SK-N-DZ (cell line): Measurements from ENCODE around the gene ALDOC. TPM values are rescaled to one million over a fixed set of nuclear protein-coding genes. Genes with fewer than 3 reads are reported as not detected.
"Not testable (repeated sequence)": the region's sequence is repeated elsewhere in the genome, so short reads cannot be mapped to it uniquely, and the experiment has no call there.

Experiments
- DNase-seq: peaks from one replicate; pipeline ENCODE4 v3.0.0-alpha.2; 2015; ENCODE audit warnings: low spot score
- polyA plus RNA-seq, 2 experiments: library from polyadenylated mRNA; depleted of rRNA; stranded (reverse); fragments of >200 nt; gene quantifications; 2 replicates each; pipeline ENCODE4 v1.2.3, GENCODE V29; 2014

ALDOC gene
- polyA plus RNA-seq (2014; cell fraction: cytosol; rRNA removed): 105 and 132 TPM in 2 replicates
- polyA plus RNA-seq (2014; cell fraction: nucleus; rRNA removed): 40.2 and 46.6 TPM in 2 replicates

- DNase-seq: peak; percentile 97
Observed at GRCh38 chr17:28576758-28577465, at the start of gene ALDOC. ALDOC (minus strand) TSS chr17:28576895; CDS start chr17:28575532, 1,363 bp downstream.

- DNase-seq: no peak
Observed at GRCh38 chr17:28624148-28624547, 47.5 kb upstream of the ALDOC start.

GRCh38 chr17:28623696-28624095 is 47.0 kb upstream of the ALDOC start:
- DNase-seq: no peak

- DNase-seq: no peak
Observed at GRCh38 chr17:28622186-28622585, 45.5 kb upstream of the ALDOC start.

- DNase-seq: no peak
Observed at GRCh38 chr17:28620010-28620409, 43.3 kb upstream of the ALDOC start.

- DNase-seq: no peak
Observed at GRCh38 chr17:28618464-28618863, 41.8 kb upstream of the ALDOC start.

GRCh38 chr17:28616281-28616680 is 39.6 kb upstream of the ALDOC start:
- DNase-seq: no peak

- DNase-seq: no peak
Observed at GRCh38 chr17:28615260-28615940, 38.7 kb upstream of the ALDOC start.

GRCh38 chr17:28613931-28614381 is 37.3 kb upstream of the ALDOC start, which contains the start of gene RSKR:
RSKR (minus strand) TSS chr17:28614185; CDS start chr17:28614161, 24 bp downstream.
- DNase-seq: no peak

- peak; percentile 58 for DNase-seq
Observed at GRCh38 chr17:28612936-28613872, 36.5 kb upstream of the ALDOC start.

- no peak for DNase-seq
Observed at GRCh38 chr17:28612531-28612930, 35.8 kb upstream of the ALDOC start.

GRCh38 chr17:28610376-28610775 is 33.7 kb upstream of the ALDOC start:
- DNase-seq: no peak

GRCh38 chr17:28604031-28604430 is 27.3 kb upstream of the ALDOC start:
- not testable (repeated sequence) for DNase-seq

- DNase-seq: no peak
Observed at GRCh38 chr17:28599311-28600184, 22.9 kb upstream of the ALDOC start.

- peak; percentile 96 for DNase-seq
Observed at GRCh38 chr17:28598799-28599310, 22.2 kb upstream of the ALDOC start, which contains the start of gene SPAG5. SPAG5 (minus strand) TSS chr17:28599025; CDS start chr17:28598946, 79 bp downstream.

GRCh38 chr17:28598389-28598788 is 21.7 kb upstream of the ALDOC start:
- no peak for DNase-seq

GRCh38 chr17:28597606-28598383 is 21.1 kb upstream of the ALDOC start:
- no peak for DNase-seq

GRCh38 chr17:28592260-28592659 is 15.6 kb upstream of the ALDOC start:
- DNase-seq: no peak

- no peak for DNase-seq
Observed at GRCh38 chr17:28585851-28586250, 9.2 kb upstream of the ALDOC start.
